GM12892 (cell line): Measurements from ENCODE around the gene RIN1.
"Not testable (repeated sequence)": the region's sequence is repeated elsewhere in the genome, so short reads cannot be mapped to it uniquely, and the experiment has no call there.

Experiments
- DNase-seq: peaks from one replicate; pipeline ENCODE4 v3.0.0; 2011; ENCODE audit not compliant: insufficient read length
- FAIRE-seq: peaks from 2 replicates; lab custom pipeline; 2011; peaks lifted over from hg19 to GRCh38; lab: Jason Lieb, UNC
- POLR2A ChIP-seq: IDR thresholded peaks from 2 replicates; pipeline ENCODE4 v1.6.1; 2011; ENCODE audit warnings: low read depth, low read length, control low read depth
- POLR2AphosphoS5 ChIP-seq: IDR thresholded peaks from 2 replicates; pipeline ENCODE4 v1.6.1; 2011; ENCODE audit warnings: low read depth, low read length, control low read depth
- TAF1 ChIP-seq: IDR thresholded peaks from 2 replicates; pipeline ENCODE4 v1.6.1; 2011; ENCODE audit warnings: low read depth, mild to moderate bottlenecking, control low read depth, low read length, borderline replicate concordance

RIN1 gene

GRCh38 chr11:66365711-66366619 lies 29.7 kb upstream of the RIN1 start:
- FAIRE-seq = no peak
- TF ChIP-seq POLR2A = no peak
- no peak for TF ChIP-seq TAF1
- TF ChIP-seq POLR2AphosphoS5 = no peak
- DNase-seq = peak; percentile 4

GRCh38 chr11:66365166-66365565 lies 28.9 kb upstream of the RIN1 start:
- FAIRE-seq (no peak), DNase-seq (peak; percentile 5)
- TF ChIP-seq POLR2A (no peak), TAF1 (no peak), POLR2AphosphoS5 (no peak)

GRCh38 chr11:66363805-66364535 lies 27.7 kb upstream of the RIN1 start:
- peak; percentile 30 for FAIRE-seq
- peak; percentile 82 for DNase-seq
- TF ChIP-seq TAF1 (no peak), POLR2AphosphoS5 (no peak), POLR2A (no peak)

DNA sequence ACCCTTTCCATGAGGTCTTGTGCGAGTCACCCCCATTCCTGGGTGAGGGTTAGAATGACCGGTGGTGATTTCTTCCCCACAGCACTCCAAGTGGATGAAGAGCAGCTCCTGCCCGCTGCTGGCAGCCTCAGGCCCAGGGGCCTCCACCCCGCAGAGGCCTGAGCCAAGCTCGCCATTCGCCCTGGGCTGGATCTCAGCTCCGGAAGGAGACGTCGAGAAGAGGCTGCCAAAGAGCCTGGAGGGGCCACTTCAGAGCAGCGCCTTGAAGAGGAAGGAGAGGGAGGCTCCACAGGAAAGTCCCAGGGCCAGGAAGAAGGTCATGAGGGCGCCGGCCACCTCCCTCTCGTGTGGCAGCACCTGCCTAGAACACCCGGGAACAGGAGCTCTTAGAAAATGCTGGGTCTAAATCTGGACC lies 27.0 kb upstream of the RIN1 start:
- FAIRE-seq (no peak), DNase-seq (peak; percentile 4)
- TF ChIP-seq POLR2AphosphoS5 = no peak; the same call in 1 of the 2 replicates
- TF ChIP-seq TAF1 = no peak
- no peak for TF ChIP-seq POLR2A

DNA sequence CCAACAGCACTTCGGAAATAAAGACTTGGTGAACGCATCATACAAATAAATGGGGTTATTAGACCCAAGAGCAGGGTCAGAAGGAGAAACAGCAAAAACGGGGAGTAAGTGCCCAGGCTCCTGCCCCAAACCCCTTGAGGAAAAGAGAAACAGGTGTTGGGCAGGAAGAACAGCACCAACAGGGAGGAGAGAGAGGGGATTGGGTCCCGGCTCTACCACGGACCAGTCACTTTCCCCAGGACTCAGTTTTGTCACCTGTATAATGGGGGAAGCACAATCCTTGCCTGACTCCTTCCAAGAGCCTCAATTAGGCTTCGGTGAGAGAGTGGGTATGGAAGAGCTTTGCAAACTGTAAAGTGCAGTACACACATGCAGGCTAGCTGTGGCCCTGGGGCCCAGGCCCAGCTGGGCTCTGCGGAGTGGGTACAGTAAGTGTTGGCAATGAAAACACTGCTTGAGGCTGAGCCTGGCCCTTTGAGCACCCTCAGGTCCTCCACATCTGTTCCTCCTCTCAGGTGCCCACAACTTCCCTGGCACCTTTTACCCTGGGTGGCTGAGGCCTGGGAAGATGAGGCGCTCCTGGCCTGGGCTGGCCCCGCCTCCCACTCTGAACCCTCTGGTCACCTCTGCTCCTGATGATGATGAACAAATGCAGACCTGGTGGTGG lies 26.4 kb upstream of the RIN1 start:
- TF ChIP-seq TAF1 (no peak), POLR2AphosphoS5 (no peak; the same call in 1 of the 2 replicates), POLR2A (no peak)
- FAIRE-seq (no peak), DNase-seq (peak; percentile 9)

DNA sequence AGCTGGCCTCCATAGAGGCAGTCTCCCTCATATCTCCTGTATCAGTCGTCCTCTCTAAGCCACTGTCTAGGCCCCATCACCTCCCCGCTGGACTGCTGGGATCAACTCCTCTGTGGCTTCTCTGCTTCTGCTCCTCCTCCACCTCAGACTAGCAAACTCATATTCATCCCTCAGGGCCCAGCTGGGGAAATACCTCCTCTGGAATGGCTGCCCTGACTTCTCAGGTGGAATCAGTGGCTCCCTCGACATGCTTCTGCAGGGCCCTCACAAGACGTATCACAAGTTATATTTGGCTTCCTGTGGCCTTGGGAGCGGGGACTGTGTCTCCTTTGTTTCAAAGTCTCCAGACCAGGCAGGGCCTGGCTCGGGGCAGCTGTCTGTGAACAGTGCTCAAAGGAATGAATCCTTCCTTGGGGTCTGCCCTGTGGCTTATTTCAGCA lies 25.3 kb upstream of the RIN1 start:
- TF ChIP-seq POLR2A (no peak), TAF1 (no peak), POLR2AphosphoS5 (no peak)
- DNase-seq (peak; percentile 9), FAIRE-seq (no peak)

GRCh38 chr11:66360406-66361073 lies 24.3 kb upstream of the RIN1 start:
- no peak for FAIRE-seq
- DNase-seq = peak; percentile 4
- TF ChIP-seq POLR2A = no peak
- TF ChIP-seq TAF1 = no peak
- TF ChIP-seq POLR2AphosphoS5 = no peak

DNA sequence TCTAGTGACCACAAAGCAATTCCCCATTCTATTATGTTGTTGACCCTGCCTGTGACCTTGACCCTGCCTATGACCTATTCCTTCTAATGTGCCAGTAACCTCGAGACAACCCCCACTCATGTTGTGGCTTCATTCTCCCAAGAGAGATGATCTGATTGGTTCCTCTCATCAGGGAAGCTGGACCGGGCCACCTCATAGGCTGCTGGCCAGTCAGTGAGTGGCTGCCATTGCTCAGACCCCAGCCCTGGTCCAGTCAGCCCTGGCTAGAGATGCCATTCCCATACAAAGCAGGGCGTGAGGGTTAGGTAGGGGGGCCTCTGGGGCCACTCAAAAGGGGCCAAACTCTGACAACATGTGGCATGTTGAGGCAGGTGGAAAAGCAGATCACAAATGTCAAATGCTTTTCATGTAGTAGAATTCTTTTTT lies 23.4 kb upstream of the RIN1 start:
- FAIRE-seq = no peak

DNA sequence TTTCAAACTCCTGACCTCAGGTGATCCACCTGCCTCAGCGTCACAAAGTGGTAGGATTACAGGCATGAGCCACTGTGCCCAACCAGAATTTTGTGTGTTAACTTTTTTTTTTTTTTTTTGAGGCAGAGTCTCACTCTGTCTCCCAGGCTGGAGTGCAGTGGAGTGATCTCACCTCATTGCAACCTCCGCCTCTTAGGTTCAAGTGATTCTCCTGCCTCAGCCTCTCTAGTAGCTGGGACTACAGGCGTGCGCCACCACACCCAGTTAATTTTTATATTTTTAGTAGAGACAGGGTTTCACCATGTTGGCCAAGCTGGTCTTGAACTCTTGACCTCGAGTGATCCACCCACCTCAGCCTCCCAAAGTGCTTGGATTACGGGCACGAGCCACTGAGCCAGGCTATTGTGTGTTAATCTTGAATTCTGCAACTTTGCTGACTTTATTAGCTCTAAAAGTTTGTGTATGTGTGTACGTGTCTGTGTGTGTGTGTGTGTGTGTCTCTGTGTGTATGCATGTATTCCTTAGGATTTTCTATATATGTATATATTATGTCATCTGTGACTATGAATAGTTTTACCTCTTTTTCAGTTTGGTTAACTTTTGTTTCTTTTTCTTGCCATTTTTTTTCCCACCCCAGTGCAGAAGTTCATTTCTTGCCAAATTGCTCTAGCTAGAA lies 14.5 kb upstream of the RIN1 start:
- not testable (repeated sequence) for FAIRE-seq, DNase-seq

More for the DNA sequence above, 23.4 kb upstream of the RIN1 start:
- TF ChIP-seq POLR2A (no peak), POLR2AphosphoS5 (no peak), TAF1 (no peak)
- peak; percentile 4 for DNase-seq

DNA sequence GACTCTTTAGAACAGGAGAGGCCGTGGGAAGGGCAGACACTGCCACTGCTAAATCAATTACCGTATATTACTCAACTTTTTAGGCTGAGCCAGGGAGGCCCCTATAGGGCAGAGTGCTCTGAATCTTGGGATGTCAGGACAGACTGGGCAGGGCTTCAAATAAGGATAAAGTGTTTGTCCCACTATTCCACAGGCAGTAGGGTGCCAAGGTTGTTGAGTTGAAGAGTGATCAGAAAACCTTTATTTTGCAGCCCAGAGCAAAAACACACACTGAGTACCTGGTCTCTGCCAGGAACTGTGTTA lies 12.8 kb upstream of the RIN1 start:
- FAIRE-seq (no peak), DNase-seq (no peak)
- no peak for TF ChIP-seq POLR2AphosphoS5
- TF ChIP-seq POLR2A = no peak
- no peak for TF ChIP-seq TAF1
